ENCODE results near the gene HDAC11.

HDAC11 gene

GRCh38 chr3:13530241-13531009 is 50.3 kb downstream of the HDAC11 start:
- no peak for TF ChIP-seq CTCF (IDR thresholded peaks at IDR 0.05; ENCODE audit: insufficient read depth, low read depth, low read length, missing control alignments)
- peak; percentile 52 for DNase-seq (ENCODE audit: low read depth)
- H3K4me3 ChIP-seq (ENCODE audit: low read length), result no peak overlapping the region

- no peak for TF ChIP-seq CTCF (IDR thresholded peaks at IDR 0.05; ENCODE audit: insufficient read depth, low read depth, low read length, missing control alignments)
- no peak for DNase-seq (ENCODE audit: low read depth)
- no peak overlapping the region for H3K4me3 ChIP-seq (ENCODE audit: low read length)
Measured at GRCh38 chr3:13532085-13532484, 52.0 kb downstream of the HDAC11 start.

GRCh38 chr3:13532631-13533030 is 52.5 kb downstream of the HDAC11 start:
- no peak for TF ChIP-seq CTCF (IDR thresholded peaks at IDR 0.05; ENCODE audit: insufficient read depth, low read depth, low read length, missing control alignments)
- DNase-seq (ENCODE audit: low read depth), result no peak
- no peak overlapping the region for H3K4me3 ChIP-seq (ENCODE audit: low read length)

- no peak for TF ChIP-seq CTCF (IDR thresholded peaks at IDR 0.05; ENCODE audit: insufficient read depth, low read depth, low read length, missing control alignments)
- peak; percentile 38 for DNase-seq (ENCODE audit: low read depth)
- H3K4me3 ChIP-seq (ENCODE audit: low read length), result no peak overlapping the region
Measured at GRCh38 chr3:13533885-13534301, 53.8 kb downstream of the HDAC11 start.

- TF ChIP-seq CTCF (IDR thresholded peaks at IDR 0.05; ENCODE audit: insufficient read depth, low read depth, low read length, missing control alignments), result no peak
- DNase-seq (ENCODE audit: low read depth), result no peak
- H3K4me3 ChIP-seq (ENCODE audit: low read length), result no peak overlapping the region
Measured at GRCh38 chr3:13535526-13535875, 55.4 kb downstream of the HDAC11 start.

- no peak for DNase-seq (ENCODE audit: low read depth)
- TF ChIP-seq CTCF (IDR thresholded peaks at IDR 0.05; ENCODE audit: insufficient read depth, low read depth, low read length, missing control alignments), result no peak
- no peak overlapping the region for H3K4me3 ChIP-seq (ENCODE audit: low read length)
Measured at GRCh38 chr3:13535905-13536304, 55.8 kb downstream of the HDAC11 start.

GRCh38 chr3:13536432-13536831 is 56.3 kb downstream of the HDAC11 start:
- H3K4me3 ChIP-seq (ENCODE audit: low read length), result no peak overlapping the region

More at GRCh38 chr3:13536432-13536831, 56.3 kb downstream of the HDAC11 start:
- TF ChIP-seq CTCF (IDR thresholded peaks at IDR 0.05; ENCODE audit: insufficient read depth, low read depth, low read length, missing control alignments), result no peak
- no peak for DNase-seq (ENCODE audit: low read depth)

All from epithelial cell of esophagus (primary cell).